Measurements from ENCODE around the gene FLT3. TPM values are rescaled to one million over a fixed set of nuclear protein-coding genes. Genes with fewer than 3 reads are reported as not detected.

FLT3 gene
- total RNA-seq, 2 experiments from 2014 or later, result not detected

DNA sequence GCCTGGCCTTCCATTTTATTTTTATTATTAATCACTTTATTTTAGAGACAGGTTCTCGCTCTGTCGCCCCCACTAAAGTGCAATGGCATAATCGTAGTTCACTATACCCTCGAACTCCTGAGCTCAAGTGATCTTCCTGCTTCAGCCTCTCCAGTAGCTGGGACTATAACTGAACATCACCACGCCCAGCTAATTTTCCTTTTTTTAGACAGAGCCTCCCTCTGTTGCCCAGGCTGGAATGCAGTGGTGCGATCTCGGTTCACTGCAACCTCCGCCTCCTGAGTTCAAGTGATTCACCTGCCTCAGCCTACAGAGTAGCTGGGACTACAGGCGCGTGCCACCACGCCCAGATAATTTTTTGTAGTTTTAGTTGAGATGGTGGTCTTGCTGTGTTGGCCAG lies 31.3 kb upstream of the FLT3 start:
- Mint-ChIP-seq H3K4me1 (ENCODE audit: low read depth) (peaks cover 3% of the 10 kb centered on the region), H3K4me3 (no peak overlapping the region), H3K27me3 (no peaks in the 10 kb centered on the region), H3K9me3 (no peaks in the 10 kb centered on the region), H3K36me3 (ENCODE audit: low read depth) (peaks cover 3% of the 10 kb centered on the region), H3K27ac (no peak overlapping the region)
- ATAC-seq (no peak), DNase-seq (no peak)
- intact Hi-C loops (cut with micrococcal nuclease), result no loop called here
- TF ChIP-seq, protein P1, sequence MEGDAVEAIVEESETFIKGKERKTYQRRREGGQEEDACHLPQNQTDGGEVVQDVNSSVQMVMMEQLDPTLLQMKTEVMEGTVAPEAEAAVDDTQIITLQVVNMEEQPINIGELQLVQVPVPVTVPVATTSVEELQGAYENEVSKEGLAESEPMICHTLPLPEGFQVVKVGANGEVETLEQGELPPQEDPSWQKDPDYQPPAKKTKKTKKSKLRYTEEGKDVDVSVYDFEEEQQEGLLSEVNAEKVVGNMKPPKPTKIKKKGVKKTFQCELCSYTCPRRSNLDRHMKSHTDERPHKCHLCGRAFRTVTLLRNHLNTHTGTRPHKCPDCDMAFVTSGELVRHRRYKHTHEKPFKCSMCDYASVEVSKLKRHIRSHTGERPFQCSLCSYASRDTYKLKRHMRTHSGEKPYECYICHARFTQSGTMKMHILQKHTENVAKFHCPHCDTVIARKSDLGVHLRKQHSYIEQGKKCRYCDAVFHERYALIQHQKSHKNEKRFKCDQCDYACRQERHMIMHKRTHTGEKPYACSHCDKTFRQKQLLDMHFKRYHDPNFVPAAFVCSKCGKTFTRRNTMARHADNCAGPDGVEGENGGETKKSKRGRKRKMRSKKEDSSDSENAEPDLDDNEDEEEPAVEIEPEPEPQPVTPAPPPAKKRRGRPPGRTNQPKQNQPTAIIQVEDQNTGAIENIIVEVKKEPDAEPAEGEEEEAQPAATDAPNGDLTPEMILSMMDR (IDR thresholded peaks at IDR 0.05), result no peak
- CTCF ChIA-PET, result no interaction called here
- POLR2A ChIA-PET, result interaction anchor here (0.7 kb wide), 1 partner anchor 124 kb away, joined by 3 read pairs; no protein-coding TSS in a partner anchor

DNA sequence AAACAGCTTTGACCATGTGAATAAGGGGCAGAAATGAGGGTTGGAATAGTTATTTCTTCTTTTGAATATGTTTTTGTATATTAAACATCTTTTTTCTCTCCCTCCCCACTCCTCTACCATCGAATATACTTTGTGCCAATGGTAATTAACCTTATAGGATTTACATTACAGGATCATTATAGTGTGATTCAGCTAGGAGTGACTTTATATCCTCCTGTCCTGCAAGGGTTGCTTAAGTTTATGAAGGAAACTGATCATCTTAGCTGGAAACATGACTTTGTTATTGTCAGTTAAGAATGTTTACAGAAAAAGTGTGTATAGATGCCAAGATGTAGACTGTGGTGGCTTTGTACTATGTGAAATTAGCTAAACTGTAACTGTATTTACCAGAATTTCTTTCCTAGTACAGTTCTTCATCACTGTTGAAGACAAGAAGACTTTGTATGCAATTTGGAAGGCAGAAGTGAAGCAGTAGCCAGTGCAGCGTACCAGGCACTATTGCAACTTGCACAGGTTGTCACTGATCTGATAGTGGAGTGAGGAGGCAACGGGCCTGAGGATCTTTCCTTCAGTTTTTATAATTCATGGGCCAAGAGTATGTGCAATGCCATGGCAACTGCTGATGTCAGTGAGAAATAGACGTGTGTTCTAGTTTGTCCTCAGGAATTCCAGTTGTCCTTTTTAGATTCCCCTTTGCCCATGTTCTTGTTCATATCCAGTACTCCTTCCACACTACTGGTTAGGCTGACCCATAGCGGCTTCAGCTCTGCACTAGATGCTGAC lies 29.7 kb upstream of the FLT3 start:
- no peaks in the 10 kb centered on the region for H3K4me1 Mint-ChIP-seq (ENCODE audit: low read depth)
- ChIA-PET POLR2A (interaction anchor here (0.6 to 1.0 kb wide), 2 partner anchors 9 to 838 kb away, joined by 3 read pairs; no protein-coding TSS in a partner anchor), CTCF (no interaction called here)
- DNase-seq (no peak), ATAC-seq (no peak)
- H3K36me3 Mint-ChIP-seq (ENCODE audit: low read depth), result no peaks in the 10 kb centered on the region
- no peaks in the 10 kb centered on the region for H3K27me3 Mint-ChIP-seq
- intact Hi-C loops (cut with micrococcal nuclease), result no loop called here
- TF ChIP-seq, protein P1 (IDR thresholded peaks at IDR 0.05), result no peak
- no peak overlapping the region for H3K27ac Mint-ChIP-seq
- no peaks in the 10 kb centered on the region for H3K9me3 Mint-ChIP-seq
- H3K4me3 Mint-ChIP-seq, result no peak overlapping the region

DNA sequence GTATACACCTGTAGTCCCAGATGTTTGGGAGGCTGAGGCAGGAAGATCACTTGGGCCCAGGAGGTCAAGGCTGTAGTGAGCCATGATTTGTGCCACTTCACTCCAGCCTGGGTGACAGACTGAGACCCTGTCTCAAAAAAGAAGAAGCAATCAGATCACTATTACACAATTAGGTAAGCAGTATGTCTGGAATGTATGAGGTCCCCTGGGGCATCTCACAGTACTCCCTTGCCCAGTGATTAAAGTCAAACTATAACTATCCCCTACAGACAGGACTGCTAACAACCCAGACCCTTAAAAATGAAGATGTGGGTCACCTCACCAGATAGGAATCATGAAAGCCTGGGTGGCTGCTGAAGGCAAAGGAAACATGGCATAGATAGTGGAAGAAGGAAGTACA lies 28.6 kb upstream of the FLT3 start:
- TF ChIP-seq, protein P1 (IDR thresholded peaks at IDR 0.05), result no peak
- DNase-seq, result no peak
- no peak overlapping the region for H3K27ac Mint-ChIP-seq
- no peak overlapping the region for H3K4me3 Mint-ChIP-seq
- H3K4me1 Mint-ChIP-seq (ENCODE audit: low read depth), result no peaks in the 10 kb centered on the region
- ChIA-PET CTCF (no interaction called here), POLR2A (interaction anchor here (0.7 kb wide), 1 partner anchor 24 kb away, joined by 3 read pairs; no protein-coding TSS in a partner anchor)
- no peaks in the 10 kb centered on the region for H3K36me3 Mint-ChIP-seq (ENCODE audit: low read depth)
- no peaks in the 10 kb centered on the region for H3K9me3 Mint-ChIP-seq
- no peak for ATAC-seq
- intact Hi-C loops (cut with micrococcal nuclease), result no loop called here
- no peaks in the 10 kb centered on the region for H3K27me3 Mint-ChIP-seq

DNA sequence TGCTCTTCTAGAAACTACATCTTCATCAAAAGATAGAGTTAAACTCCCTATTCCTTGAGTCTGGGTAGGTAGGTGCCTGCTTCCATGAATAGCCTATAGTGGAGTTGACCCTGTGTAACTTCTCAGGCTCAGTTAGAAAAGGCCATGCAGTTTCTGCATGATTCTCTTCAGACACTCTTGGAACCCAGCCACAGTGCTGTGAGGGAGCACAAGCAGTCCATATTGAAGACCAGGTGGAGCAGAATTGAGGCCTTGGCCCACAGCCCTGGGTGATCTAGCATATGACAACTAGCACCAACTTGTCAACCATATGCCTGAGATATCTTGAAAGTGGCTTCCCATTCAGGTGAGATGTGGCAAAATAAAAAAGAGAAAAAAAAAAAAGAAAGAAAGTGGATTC lies 27.7 kb upstream of the FLT3 start:
- Mint-ChIP-seq H3K4me1 (ENCODE audit: low read depth) (no peaks in the 10 kb centered on the region), H3K27ac (no peak overlapping the region), H3K27me3 (no peaks in the 10 kb centered on the region), H3K36me3 (ENCODE audit: low read depth) (no peaks in the 10 kb centered on the region), H3K9me3 (no peaks in the 10 kb centered on the region), H3K4me3 (no peak overlapping the region)
- no peak for ATAC-seq
- POLR2A ChIA-PET, result interaction anchor here (0.7 kb wide), 1 partner anchor 24 kb away, joined by 3 read pairs; no protein-coding TSS in a partner anchor
- CTCF ChIA-PET, result no interaction called here
- intact Hi-C loops (cut with micrococcal nuclease), result no loop called here
- TF ChIP-seq, protein P1 (IDR thresholded peaks at IDR 0.05), result no peak
- DNase-seq, result no peak

DNA sequence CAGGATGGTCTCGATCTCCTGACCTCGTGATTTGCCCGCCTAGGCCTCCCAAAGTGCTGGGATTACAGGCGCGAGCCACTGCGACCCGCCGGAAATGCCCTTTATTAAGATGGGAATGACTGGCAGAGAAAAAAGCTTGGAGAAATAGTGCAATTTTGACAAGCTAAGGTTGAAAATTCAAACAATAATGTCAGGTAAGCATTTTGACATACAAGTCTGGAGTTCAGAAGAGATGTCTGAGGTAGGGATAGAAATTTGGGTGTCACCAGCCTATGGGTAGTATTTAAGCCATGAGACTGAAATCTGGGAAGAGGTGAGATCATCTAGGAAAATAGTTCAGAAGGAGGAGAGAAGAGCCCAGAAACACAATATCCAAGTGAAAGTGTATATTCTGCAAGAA lies 20.8 kb upstream of the FLT3 start:
- DNase-seq, result no peak
- H3K27ac Mint-ChIP-seq, result no peak overlapping the region
- CTCF ChIA-PET, result interaction anchor here (0.9 kb wide), 1 partner anchor 61 kb away, joined by 3 read pairs; no protein-coding TSS in a partner anchor
- intact Hi-C loops (cut with micrococcal nuclease), result no loop called here
- TF ChIP-seq, protein P1 (IDR thresholded peaks at IDR 0.05), result no peak
- H3K36me3 Mint-ChIP-seq (ENCODE audit: low read depth), result no peaks in the 10 kb centered on the region
- peaks cover 11% of the 10 kb centered on the region for H3K4me1 Mint-ChIP-seq (ENCODE audit: low read depth)
- no peak for ATAC-seq
- no peak overlapping the region for H3K4me3 Mint-ChIP-seq
- H3K27me3 Mint-ChIP-seq, result peaks cover 5% of the 10 kb centered on the region
- H3K9me3 Mint-ChIP-seq, result no peaks in the 10 kb centered on the region
- POLR2A ChIA-PET, result no interaction called here
